ENCODE results near the gene WFDC1. TPM values are rescaled to one million over a fixed set of nuclear protein-coding genes. Genes with fewer than 3 reads are reported as not detected.

The WFDC1 gene
- total RNA-seq, 1 donor from 2014 or later, result 0.14 TPM

- TF ChIP-seq CTCF (conservative IDR thresholded peaks at IDR 0.05), result no peak
- Mint-ChIP-seq H3K36me3 (ENCODE audit: low read depth) (no peaks in the 10 kb centered on the region), H3K9me3 (no peaks in the 10 kb centered on the region), H3K4me1 (peaks cover 4% of the 10 kb centered on the region), H3K4me3 (no peak overlapping the region), H3K27me3 (ENCODE audit: low read depth) (peaks cover 29% of the 10 kb centered on the region), H3K27ac (ENCODE audit: unreplicated experiment) (no peak overlapping the region)
- no peak for DNase-seq (ENCODE audit: low read depth, low spot score)
Measured at GRCh38 chr16:84307209-84307954, 12.7 kb downstream of the WFDC1 start.

- peak; percentile 53 for DNase-seq (ENCODE audit: low read depth, low spot score)
- H3K4me3 Mint-ChIP-seq, result no peak overlapping the region
- no peak overlapping the region for H3K27ac Mint-ChIP-seq (ENCODE audit: unreplicated experiment)
- no peaks in the 10 kb centered on the region for H3K9me3 Mint-ChIP-seq
- TF ChIP-seq CTCF (conservative IDR thresholded peaks at IDR 0.05), result peak; percentile 58
- H3K36me3 Mint-ChIP-seq (ENCODE audit: low read depth), result no peaks in the 10 kb centered on the region
- peaks cover 29% of the 10 kb centered on the region for H3K27me3 Mint-ChIP-seq (ENCODE audit: low read depth)
- H3K4me1 Mint-ChIP-seq, result peaks cover 4% of the 10 kb centered on the region
Measured at GRCh38 chr16:84308120-84308519, 13.4 kb downstream of the WFDC1 start.

- H3K4me1 Mint-ChIP-seq, result peaks cover 4% of the 10 kb centered on the region
- no peak overlapping the region for H3K27ac Mint-ChIP-seq (ENCODE audit: unreplicated experiment)
- H3K4me3 Mint-ChIP-seq, result no peak overlapping the region
- no peaks in the 10 kb centered on the region for H3K36me3 Mint-ChIP-seq (ENCODE audit: low read depth)
- no peaks in the 10 kb centered on the region for H3K9me3 Mint-ChIP-seq
- DNase-seq (ENCODE audit: low read depth, low spot score), result no peak
- H3K27me3 Mint-ChIP-seq (ENCODE audit: low read depth), result peaks cover 43% of the 10 kb centered on the region
- no peak for TF ChIP-seq CTCF (conservative IDR thresholded peaks at IDR 0.05)
Measured at GRCh38 chr16:84310642-84311041, 16.0 kb downstream of the WFDC1 start.

- Mint-ChIP-seq H3K4me1 (peaks cover 4% of the 10 kb centered on the region), H3K9me3 (no peaks in the 10 kb centered on the region), H3K4me3 (no peak overlapping the region), H3K27me3 (ENCODE audit: low read depth) (peaks cover 43% of the 10 kb centered on the region), H3K36me3 (ENCODE audit: low read depth) (no peaks in the 10 kb centered on the region), H3K27ac (ENCODE audit: unreplicated experiment) (no peak overlapping the region)
- DNase-seq (ENCODE audit: low read depth, low spot score), result no peak
- no peak for TF ChIP-seq CTCF (conservative IDR thresholded peaks at IDR 0.05)
Measured at GRCh38 chr16:84312783-84313382, 18.2 kb downstream of the WFDC1 start.

GRCh38 chr16:84313921-84314320 lies 19.2 kb downstream of the WFDC1 start:
- no peaks in the 10 kb centered on the region for H3K36me3 Mint-ChIP-seq (ENCODE audit: low read depth)
- no peak overlapping the region for H3K27ac Mint-ChIP-seq (ENCODE audit: unreplicated experiment)
- peaks cover 4% of the 10 kb centered on the region for H3K4me1 Mint-ChIP-seq
- no peak for DNase-seq (ENCODE audit: low read depth, low spot score)
- TF ChIP-seq CTCF (conservative IDR thresholded peaks at IDR 0.05), result no peak
- no peaks in the 10 kb centered on the region for H3K9me3 Mint-ChIP-seq
- H3K27me3 Mint-ChIP-seq (ENCODE audit: low read depth), result peaks cover 43% of the 10 kb centered on the region
- no peak overlapping the region for H3K4me3 Mint-ChIP-seq

All from neural crest cell (in vitro differentiated cells).